Activated CD8-positive, alpha-beta T cell treated with anti-CD3 and anti-CD28 coated beads for 36 hours (primary cell): Measurements from ENCODE around the gene ATRNL1. TPM values are rescaled to one million over a fixed set of nuclear protein-coding genes. Genes with fewer than 3 reads are reported as not detected.

ENCODE experiments used
- ATAC-seq: fragments of 200-7000 bp; cut with Tn5 transposase; one replicate; pipeline ENCODE4 v1.10.0; 2021; ENCODE audit warnings: mild to moderate bottlenecking, moderate library complexity
- CTCF ChIA-PET: fragments of 350-600 bp; sonication (Branson Sonifier 250); formaldehyde crosslinking; loops from one replicate; lab custom pipeline; 2021; ENCODE audit warnings: antibody characterized with exemption; lab: Charles Lee
- POLR2A ChIA-PET: fragments of 350-600 bp; sonication (Branson Sonifier 250); formaldehyde crosslinking; loops from one replicate; lab custom pipeline; 2021; ENCODE audit warnings: antibody characterized with exemption; lab: Charles Lee
- DNase-seq: peaks from one replicate; pipeline ENCODE4 v3.0.0-alpha.2; 2020
- H3K27ac Mint-ChIP-seq: one replicate; pipeline ENCODE4 v1.8.0; 2021; ENCODE audit warnings: mild to moderate bottlenecking, mixed read lengths
- H3K27me3 Mint-ChIP-seq: one replicate; pipeline ENCODE4 v1.8.0; 2021; ENCODE audit warnings: mixed read lengths
- H3K36me3 Mint-ChIP-seq: one replicate; pipeline ENCODE4 v1.8.0; 2021; ENCODE audit warnings: low read depth, mixed read lengths
- H3K4me1 Mint-ChIP-seq: one replicate; pipeline ENCODE4 v1.8.0; 2021; ENCODE audit warnings: low read depth, mixed read lengths
- H3K4me3 Mint-ChIP-seq: one replicate; pipeline ENCODE4 v1.8.0; 2021; ENCODE audit warnings: mild to moderate bottlenecking, moderate library complexity, mixed read lengths
- H3K9me3 Mint-ChIP-seq: one replicate; pipeline ENCODE4 v1.8.0; 2021; ENCODE audit warnings: mixed read lengths
- CTCF ChIP-seq: fragments of 200-600 bp; IDR thresholded peaks from one replicate; pipeline ENCODE4 v1.8.0; 2022; ENCODE audit warnings: antibody characterized with exemption, mild to moderate bottlenecking
- intact Hi-C: fragments of 100-400 bp; cut with micrococcal nuclease; formaldehyde crosslinking; loops from one replicate; pipeline ENCODE4 v1.10.0; 2022
- total RNA-seq, 2 experiments: library from RNA; stranded (reverse); gene quantifications; one replicate each; pipeline ENCODE4 v1.2.3, GENCODE V29; 2021

ATRNL1 gene
- total RNA-seq, 2 experiments from 2014 or later = not detected

DNA sequence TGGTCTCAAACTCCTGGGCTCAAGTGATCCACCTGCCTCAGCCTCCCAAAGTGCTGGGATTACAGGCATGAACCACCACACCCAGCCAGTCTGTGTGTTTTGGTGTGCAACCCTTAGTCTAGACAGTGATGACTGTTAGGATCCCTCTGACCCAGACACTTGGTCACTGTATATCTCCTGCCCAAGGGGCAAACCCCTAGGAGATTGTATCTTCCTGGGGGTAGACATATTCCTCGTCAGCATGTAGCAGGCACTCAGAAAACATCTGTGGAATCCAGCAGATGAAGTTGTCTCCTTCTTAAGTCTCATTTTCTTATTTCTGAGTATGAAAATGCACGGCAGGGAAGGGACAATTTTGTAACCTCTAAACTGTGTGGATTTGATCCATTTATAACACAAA is 887.3 kb downstream of the ATRNL1 start:
- POLR2A ChIA-PET = no interaction called here
- intact Hi-C loops = no loop called here
- Mint-ChIP-seq H3K4me1 (no peaks in the 10 kb centered on the region), H3K4me3 (no peak overlapping the region), H3K27me3 (no peaks in the 10 kb centered on the region), H3K36me3 (no peaks in the 10 kb centered on the region), H3K27ac (no peak overlapping the region), H3K9me3 (peaks cover 1% of the 10 kb centered on the region)
- ATAC-seq (no peak), DNase-seq (no peak)
- CTCF ChIA-PET = no interaction called here
- no peak for TF ChIP-seq CTCF

DNA sequence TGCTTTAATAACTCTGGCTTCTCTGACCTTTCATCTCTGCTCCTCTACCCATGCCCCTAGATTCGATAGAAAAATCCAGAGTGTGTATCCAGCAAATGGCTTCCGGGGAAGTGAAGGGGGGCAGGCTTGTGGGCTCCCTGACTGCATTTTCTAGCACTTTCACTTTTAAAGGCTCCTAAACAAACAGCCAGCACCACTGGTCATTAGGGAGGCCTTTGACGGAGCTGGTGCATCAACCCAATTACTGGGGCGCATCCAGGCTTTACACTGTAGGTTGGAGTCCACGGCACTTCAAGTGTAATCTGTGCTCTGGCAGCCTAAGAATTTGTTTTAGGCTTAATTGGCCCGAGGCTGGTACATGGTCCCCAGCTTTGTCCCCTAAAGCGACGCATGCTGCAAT is 887.9 kb downstream of the ATRNL1 start:
- ATAC-seq (no peak), DNase-seq (no peak)
- ChIA-PET POLR2A (no interaction called here), CTCF (no interaction called here)
- intact Hi-C loops = no loop called here
- H3K4me3 Mint-ChIP-seq = no peak overlapping the region
- H3K4me1 Mint-ChIP-seq = no peaks in the 10 kb centered on the region
- no peaks in the 10 kb centered on the region for H3K27me3 Mint-ChIP-seq
- no peak for TF ChIP-seq CTCF
- peaks cover 1% of the 10 kb centered on the region for H3K9me3 Mint-ChIP-seq
- no peak overlapping the region for H3K27ac Mint-ChIP-seq
- H3K36me3 Mint-ChIP-seq = no peaks in the 10 kb centered on the region

GRCh38 chr10:115982076-115982475 is 888.9 kb downstream of the ATRNL1 start:
- no peak for TF ChIP-seq CTCF
- no peak overlapping the region for H3K4me3 Mint-ChIP-seq
- peaks cover 4% of the 10 kb centered on the region for H3K9me3 Mint-ChIP-seq
- no peaks in the 10 kb centered on the region for H3K36me3 Mint-ChIP-seq
- no peaks in the 10 kb centered on the region for H3K27me3 Mint-ChIP-seq
- no peak overlapping the region for H3K27ac Mint-ChIP-seq
- CTCF ChIA-PET = no interaction called here
- POLR2A ChIA-PET = no interaction called here
- ATAC-seq (no peak), DNase-seq (no peak)
- intact Hi-C loops = no loop called here
- H3K4me1 Mint-ChIP-seq = no peaks in the 10 kb centered on the region

DNA sequence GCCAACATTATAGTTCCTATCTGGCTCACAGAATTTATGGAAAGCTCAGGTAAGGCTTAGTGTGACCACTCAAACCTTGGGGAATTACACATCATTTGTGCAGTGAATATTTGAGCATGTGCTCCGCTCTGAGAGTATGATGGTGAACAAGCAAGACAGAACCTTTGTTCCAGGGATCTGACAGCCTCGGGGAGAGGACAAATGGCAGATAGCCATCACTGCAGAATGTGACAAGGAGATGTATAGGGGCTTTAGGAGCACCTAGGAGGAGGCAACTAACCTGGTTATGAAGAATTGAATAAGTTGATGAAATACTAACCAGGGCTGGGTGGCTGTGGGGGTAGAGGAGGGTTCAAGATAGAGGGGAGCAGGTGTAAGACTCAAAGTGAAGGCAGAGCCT is 889.4 kb downstream of the ATRNL1 start:
- Mint-ChIP-seq H3K27ac (no peak overlapping the region), H3K36me3 (no peaks in the 10 kb centered on the region), H3K9me3 (peaks cover 5% of the 10 kb centered on the region), H3K4me3 (no peak overlapping the region), H3K27me3 (no peaks in the 10 kb centered on the region), H3K4me1 (no peaks in the 10 kb centered on the region)
- ChIA-PET POLR2A (no interaction called here), CTCF (no interaction called here)
- intact Hi-C loops = no loop called here
- TF ChIP-seq CTCF = no peak
- ATAC-seq (no peak), DNase-seq (no peak)

- POLR2A ChIA-PET = no interaction called here
- Mint-ChIP-seq H3K4me1 (no peaks in the 10 kb centered on the region), H3K27ac (no peak overlapping the region), H3K4me3 (no peak overlapping the region), H3K9me3 (peaks cover 5% of the 10 kb centered on the region), H3K36me3 (no peaks in the 10 kb centered on the region), H3K27me3 (no peaks in the 10 kb centered on the region)
- TF ChIP-seq CTCF = no peak
- intact Hi-C loops = no loop called here
- CTCF ChIA-PET = no interaction called here
- DNase-seq (no peak), ATAC-seq (no peak)
These were observed 892.6 kb downstream of the ATRNL1 start for GRCh38 chr10:115985786-115986185.
